GM06990 (cell line): Measurements from ENCODE around the gene JARID2.
"Not testable (repeated sequence)": the region's sequence is repeated elsewhere in the genome, so short reads cannot be mapped to it uniquely, and the experiment has no call there.

Source experiments
- DNase-seq: peaks from one replicate; pipeline ENCODE4 v3.0.0-alpha.2; 2011; ENCODE audit not compliant: insufficient read length; ENCODE audit errors: extremely low read depth
- H3K27me3 ChIP-seq: replicated peaks from 2 replicates; pipeline ENCODE4 v1.6.0; 2011; ENCODE audit warnings: low read length; ENCODE audit not compliant: control insufficient read depth, insufficient read depth
- H3K36me3 ChIP-seq: 2 replicates; pipeline ENCODE4 v1.5.1; 2011; ENCODE audit warnings: low read length; ENCODE audit not compliant: control insufficient read depth, insufficient read depth
- H3K4me3 ChIP-seq: replicated peaks from 2 replicates; pipeline ENCODE4 v1.5.1; 2011; ENCODE audit warnings: low read depth, mild to moderate bottlenecking, control low read depth, low read length
- TF ChIP-seq, protein P1 (sequence below): IDR thresholded peaks from 2 replicates; pipeline ENCODE4 v1.5.1; 2011; ENCODE audit warnings: low read length, control low read depth, mild to moderate bottlenecking, inconsistent platforms; ENCODE audit not compliant: insufficient read depth, poor library complexity, severe bottlenecking

The JARID2 gene

DNA sequence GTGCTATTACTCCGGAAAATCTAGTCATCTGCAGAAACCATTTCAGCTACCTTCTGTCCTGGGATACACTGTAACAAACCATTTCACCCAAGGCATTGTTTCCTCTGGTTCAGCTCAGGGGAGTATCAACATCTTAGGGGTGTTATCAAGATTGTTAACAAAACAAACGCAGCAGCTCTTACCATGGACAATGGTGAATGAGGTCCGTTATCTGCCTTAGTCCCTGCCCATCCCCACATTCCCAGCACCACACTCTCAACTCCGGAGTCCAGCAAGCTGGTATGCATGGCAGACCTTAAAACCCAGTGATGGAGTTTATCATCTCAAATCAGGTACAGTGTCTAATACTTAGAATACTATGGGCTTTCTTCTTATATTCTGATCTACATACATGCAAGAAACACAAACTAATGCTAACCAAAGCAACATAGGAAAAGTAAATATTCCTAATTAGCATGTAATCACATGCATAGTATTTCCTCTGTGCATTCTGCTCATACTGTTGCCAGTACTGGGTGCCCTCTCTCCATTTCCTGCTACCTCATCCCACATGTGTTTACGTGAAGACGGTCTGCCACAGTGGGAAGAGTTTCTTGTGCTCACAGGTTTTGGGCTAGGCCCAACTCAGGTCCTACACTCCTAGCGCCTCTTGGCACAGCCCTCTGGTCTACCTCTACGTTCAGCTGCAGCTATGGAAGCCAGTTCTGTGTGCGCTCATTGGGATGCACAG is 293.1 kb downstream of the JARID2 start:
- no peaks in the 10 kb centered on the region for H3K27me3 ChIP-seq
- no peak overlapping the region for H3K4me3 ChIP-seq
- DNase-seq = no peak
- H3K36me3 ChIP-seq = no peaks in the 10 kb centered on the region
- TF ChIP-seq, protein P1, sequence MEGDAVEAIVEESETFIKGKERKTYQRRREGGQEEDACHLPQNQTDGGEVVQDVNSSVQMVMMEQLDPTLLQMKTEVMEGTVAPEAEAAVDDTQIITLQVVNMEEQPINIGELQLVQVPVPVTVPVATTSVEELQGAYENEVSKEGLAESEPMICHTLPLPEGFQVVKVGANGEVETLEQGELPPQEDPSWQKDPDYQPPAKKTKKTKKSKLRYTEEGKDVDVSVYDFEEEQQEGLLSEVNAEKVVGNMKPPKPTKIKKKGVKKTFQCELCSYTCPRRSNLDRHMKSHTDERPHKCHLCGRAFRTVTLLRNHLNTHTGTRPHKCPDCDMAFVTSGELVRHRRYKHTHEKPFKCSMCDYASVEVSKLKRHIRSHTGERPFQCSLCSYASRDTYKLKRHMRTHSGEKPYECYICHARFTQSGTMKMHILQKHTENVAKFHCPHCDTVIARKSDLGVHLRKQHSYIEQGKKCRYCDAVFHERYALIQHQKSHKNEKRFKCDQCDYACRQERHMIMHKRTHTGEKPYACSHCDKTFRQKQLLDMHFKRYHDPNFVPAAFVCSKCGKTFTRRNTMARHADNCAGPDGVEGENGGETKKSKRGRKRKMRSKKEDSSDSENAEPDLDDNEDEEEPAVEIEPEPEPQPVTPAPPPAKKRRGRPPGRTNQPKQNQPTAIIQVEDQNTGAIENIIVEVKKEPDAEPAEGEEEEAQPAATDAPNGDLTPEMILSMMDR = no peak

DNA sequence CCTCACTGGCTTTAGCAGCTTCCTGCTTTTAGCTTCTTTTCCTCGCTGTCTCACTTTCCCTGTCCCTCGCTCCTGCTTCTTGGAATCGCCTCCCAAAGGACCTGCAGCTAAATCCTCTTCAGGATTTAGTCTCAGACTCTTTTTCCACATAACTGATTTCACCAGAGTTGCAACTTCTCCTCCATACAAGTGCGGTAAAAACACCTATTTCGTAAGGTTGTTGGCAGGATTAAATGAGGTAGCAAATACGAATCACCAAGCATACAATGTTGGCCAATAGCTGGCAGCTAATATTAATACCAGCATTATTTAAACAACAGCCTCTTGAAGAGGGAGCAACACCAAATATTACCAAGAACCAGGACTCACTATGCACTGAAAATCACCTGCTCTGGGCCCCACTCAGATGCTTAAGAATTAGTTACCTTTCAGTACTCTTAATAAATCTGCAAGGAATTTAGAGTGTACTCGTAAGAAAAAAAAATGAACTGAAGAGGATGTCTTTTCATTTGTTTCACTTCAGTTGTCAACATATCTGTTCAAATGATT is 293.9 kb downstream of the JARID2 start:
- TF ChIP-seq, protein P1 = no peak
- Histone ChIP-seq H3K4me3 (no peak overlapping the region), H3K36me3 (no peaks in the 10 kb centered on the region), H3K27me3 (no peaks in the 10 kb centered on the region)
- no peak for DNase-seq

DNA sequence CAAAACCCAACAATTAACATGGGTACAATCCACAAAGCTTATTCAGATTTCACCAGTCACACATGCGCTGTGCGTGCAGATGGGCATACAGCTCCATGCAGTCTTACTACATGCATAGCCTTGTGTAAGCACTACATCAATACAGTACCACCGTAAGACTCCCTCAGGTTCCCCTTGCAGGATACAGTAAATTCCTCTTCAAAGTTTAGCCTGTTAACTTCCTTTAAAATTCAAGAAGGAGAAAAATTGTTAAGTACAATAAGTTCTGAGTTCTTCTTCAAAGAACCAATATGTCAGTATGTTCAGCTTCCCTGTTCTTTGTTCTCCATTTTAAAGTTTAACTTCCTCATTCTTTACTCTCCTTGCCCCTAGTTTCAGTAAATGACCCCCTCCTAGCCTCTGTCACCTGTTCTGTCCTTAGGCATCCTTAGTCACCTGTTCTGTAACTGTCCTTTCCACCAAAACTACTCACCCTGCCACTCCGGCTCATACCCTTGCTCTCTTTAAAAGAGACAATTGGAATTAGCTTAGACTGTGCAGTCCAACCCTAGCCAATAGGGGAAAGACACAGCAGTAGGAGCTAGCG is 297.6 kb downstream of the JARID2 start:
- not testable (repeated sequence) for H3K4me3 ChIP-seq, H3K27me3 ChIP-seq, DNase-seq, H3K36me3 ChIP-seq

- H3K4me3 ChIP-seq = no peak overlapping the region
- H3K36me3 ChIP-seq = no peaks in the 10 kb centered on the region
- TF ChIP-seq, protein P1 = no peak
- no peak for DNase-seq
- H3K27me3 ChIP-seq = no peaks in the 10 kb centered on the region
Observed at GRCh38 chr6:15544321-15544900, 298.5 kb downstream of the JARID2 start.

GRCh38 chr6:15546591-15546990 is 300.7 kb downstream of the JARID2 start:
- Histone ChIP-seq H3K36me3 (no peaks in the 10 kb centered on the region), H3K27me3 (no peaks in the 10 kb centered on the region), H3K4me3 (no peak overlapping the region)
- TF ChIP-seq, protein P1 = no peak
- no peak for DNase-seq

- Histone ChIP-seq H3K27me3 (no peaks in the 10 kb centered on the region), H3K4me3 (no peak overlapping the region), H3K36me3 (no peaks in the 10 kb centered on the region)
- TF ChIP-seq, protein P1 = no peak
- DNase-seq = no peak
Observed at GRCh38 chr6:15547400-15547799, 301.5 kb downstream of the JARID2 start.
